Suprapubic skin (tissue), 4 donors: ENCODE data around the gene BLNK. TPM values are rescaled to one million over a fixed set of nuclear protein-coding genes. Genes with fewer than 3 reads are reported as not detected.

ENCODE experiments used
- DNase-seq, 2 donors: peaks; one replicate each; pipeline ENCODE4 v3.0.0-alpha.2; 2019; ENCODE audit warnings: low spot score in 2 of 2
- H3K27ac ChIP-seq: fragments of 200-600 bp; sonication (generic); one replicate; pipeline ENCODE4 v1.5.1; 2019
- H3K27me3 ChIP-seq: fragments of 200-600 bp; sonication (generic); one replicate; pipeline ENCODE4 v1.5.1; 2019
- H3K36me3 ChIP-seq: fragments of 200-600 bp; sonication (generic); one replicate; pipeline ENCODE4 v1.5.1; 2019
- H3K4me1 ChIP-seq: fragments of 200-600 bp; sonication (generic); one replicate; pipeline ENCODE4 v1.5.1; 2019
- H3K4me3 ChIP-seq: fragments of 200-600 bp; sonication (generic); one replicate; pipeline ENCODE4 v1.5.1; 2019; ENCODE audit warnings: mild to moderate bottlenecking
- H3K9me3 ChIP-seq: fragments of 200-600 bp; sonication (generic); one replicate; pipeline ENCODE4 v1.5.1; 2019
- CTCF ChIP-seq, 2 donors: fragments of 200-600 bp in 1 of 2; fragments of 450-650 bp in 1 of 2; sonication (generic) in 1 of 2; IDR thresholded peaks; one replicate each; pipeline ENCODE4 v1.5.1; 2016 to 2019; ENCODE audit warnings: antibody characterized with exemption in 2 of 2, mild to moderate bottlenecking in 1 of 2, moderate library complexity in 1 of 2
- EP300 ChIP-seq: sonication (generic); formaldehyde crosslinking; IDR thresholded peaks from one replicate; pipeline ENCODE4 v1.6.1; 2017; ENCODE audit warnings: antibody characterized with exemption
- POLR2A ChIP-seq, 2 donors: fragments of 450-650 bp; IDR thresholded peaks; one replicate each; pipeline ENCODE4 v1.6.1; 2017; ENCODE audit warnings: antibody characterized with exemption in 2 of 2, mild to moderate bottlenecking in 2 of 2, moderate library complexity in 2 of 2
- POLR2AphosphoS5 ChIP-seq, 3 donors: sonication (generic); formaldehyde crosslinking; IDR thresholded peaks; one replicate each; pipeline ENCODE4 v1.6.1; 2017; ENCODE audit warnings: antibody characterized with exemption in 3 of 3
- WGBS: methylation state at CpG from one replicate; pipeline ENCODE4 v1.1.5; 2018; 5-methylcytosine and 5-hydroxymethylcytosine counted together
- total RNA-seq, 4 donors: library from RNA; depleted of rRNA; stranded (reverse); fragments of >200 nt; gene quantifications; one replicate each; pipeline ENCODE4 v1.1.0, GENCODE V29; 2016

BLNK gene
- total RNA-seq, 4 donors from 2014 or later, result 4.7 to 9.7 (median 5.7) TPM

- Histone ChIP-seq H3K4me1 (no peaks in the 10 kb centered on the region), H3K4me3 (no peak overlapping the region), H3K27ac (no peak overlapping the region), H3K9me3 (no peaks in the 10 kb centered on the region), H3K27me3 (no peaks in the 10 kb centered on the region), H3K36me3 (no peaks in the 10 kb centered on the region)
- TF ChIP-seq CTCF (IDR thresholded peaks at IDR 0.05) (no peak), EP300 (no peak), POLR2AphosphoS5 (IDR thresholded peaks at IDR 0.05) (no peak), POLR2A (IDR thresholded peaks at IDR 0.05) (no peak)
- DNase-seq, result no peak
- 90% methylated on average over 10 of the region's 10 CpGs for WGBS
These were observed 48.5 kb downstream of the BLNK start for GRCh38 chr10:96222908-96223307.

GRCh38 chr10:96222441-96222840 lies 48.9 kb downstream of the BLNK start:
- WGBS, result 45% methylated on average over 3 of the region's 3 CpGs
- Histone ChIP-seq H3K4me1 (no peaks in the 10 kb centered on the region), H3K4me3 (no peak overlapping the region), H3K36me3 (no peaks in the 10 kb centered on the region), H3K9me3 (no peaks in the 10 kb centered on the region), H3K27ac (no peak overlapping the region), H3K27me3 (no peaks in the 10 kb centered on the region)
- DNase-seq, result no peak
- TF ChIP-seq CTCF (IDR thresholded peaks at IDR 0.05) (no peak), POLR2A (IDR thresholded peaks at IDR 0.05) (no peak), POLR2AphosphoS5 (IDR thresholded peaks at IDR 0.05) (no peak), EP300 (no peak)

GRCh38 chr10:96218826-96219225 lies 52.5 kb downstream of the BLNK start:
- TF ChIP-seq POLR2AphosphoS5 (IDR thresholded peaks at IDR 0.05), result no peak
- DNase-seq, result no peak
- no peaks in the 10 kb centered on the region for H3K27me3 ChIP-seq
- H3K4me3 ChIP-seq, result no peak overlapping the region
- no peaks in the 10 kb centered on the region for H3K4me1 ChIP-seq
- WGBS, result 71% methylated on average over 5 of the region's 5 CpGs
- no peak overlapping the region for H3K27ac ChIP-seq
- no peaks in the 10 kb centered on the region for H3K9me3 ChIP-seq
- no peaks in the 10 kb centered on the region for H3K36me3 ChIP-seq

- DNase-seq, result no peak
- WGBS, result 73% methylated on average over 4 of the region's 4 CpGs
These were observed 53.7 kb downstream of the BLNK start for GRCh38 chr10:96217711-96218110.

GRCh38 chr10:96216775-96217174 lies 54.6 kb downstream of the BLNK start:
- H3K9me3 ChIP-seq, result no peaks in the 10 kb centered on the region
- no peaks in the 10 kb centered on the region for H3K27me3 ChIP-seq
- no peaks in the 10 kb centered on the region for H3K4me1 ChIP-seq
- no peak overlapping the region for H3K4me3 ChIP-seq
- no peak for DNase-seq
- WGBS, result 90% methylated on average over 5 of the region's 5 CpGs
- no peak overlapping the region for H3K27ac ChIP-seq
- no peaks in the 10 kb centered on the region for H3K36me3 ChIP-seq
- TF ChIP-seq POLR2AphosphoS5 (IDR thresholded peaks at IDR 0.05), result no peak
- no peak for TF ChIP-seq EP300
- TF ChIP-seq CTCF (IDR thresholded peaks at IDR 0.05), result no peak

More at GRCh38 chr10:96217711-96218110, 53.7 kb downstream of the BLNK start:
- H3K9me3 ChIP-seq, result no peaks in the 10 kb centered on the region
- no peaks in the 10 kb centered on the region for H3K36me3 ChIP-seq
- TF ChIP-seq EP300, result no peak
- no peak overlapping the region for H3K27ac ChIP-seq
- no peaks in the 10 kb centered on the region for H3K27me3 ChIP-seq
- H3K4me3 ChIP-seq, result no peak overlapping the region
- H3K4me1 ChIP-seq, result no peaks in the 10 kb centered on the region

- no peak overlapping the region for H3K4me3 ChIP-seq
- H3K27ac ChIP-seq, result no peak overlapping the region
- no peaks in the 10 kb centered on the region for H3K9me3 ChIP-seq
- no peaks in the 10 kb centered on the region for H3K27me3 ChIP-seq
- H3K36me3 ChIP-seq, result peaks cover 8% of the 10 kb centered on the region
- TF ChIP-seq CTCF (IDR thresholded peaks at IDR 0.05) (no peak), POLR2AphosphoS5 (IDR thresholded peaks at IDR 0.05) (no peak), EP300 (no peak), POLR2A (IDR thresholded peaks at IDR 0.05) (no peak)
- 94% methylated on average over 1 of the region's 1 CpG for WGBS
- H3K4me1 ChIP-seq, result no peaks in the 10 kb centered on the region
- no peak for DNase-seq
These were observed 58.5 kb downstream of the BLNK start for GRCh38 chr10:96212911-96213310.
